HAP-1 (cell line): ENCODE results near the gene SPINDOC.
A peak's percentile ranks its signal among the peaks of the same experiment; 100 is the strongest.

Experiments used
- DNase-seq, 2 experiments: peaks; one replicate each; pipeline ENCODE4 v3.0.0-alpha.2; 2016 to 2020; ENCODE audit warnings: low spot score in 2 of 2
- H3K27me3 ChIP-seq: fragments of 250-450 bp; sonication (Bioruptor Pico); 2 replicates; pipeline ENCODE4 v1.5.1; 2020; ENCODE audit warnings: low read depth, mild to moderate bottlenecking, moderate library complexity
- H3K36me3 ChIP-seq: fragments of 250-450 bp; sonication (Bioruptor Pico); replicated peaks from 2 replicates; pipeline ENCODE4 v1.5.1; 2020; ENCODE audit warnings: mild to moderate bottlenecking
- H3K4me1 ChIP-seq: fragments of 250-450 bp; sonication (Bioruptor Pico); 2 replicates; pipeline ENCODE4 v1.5.1; 2020; ENCODE audit warnings: mild to moderate bottlenecking
- H3K4me3 ChIP-seq: fragments of 250-450 bp; sonication (Bioruptor Pico); 2 replicates; pipeline ENCODE4 v1.5.1; 2020; ENCODE audit warnings: mild to moderate bottlenecking, moderate library complexity
- H3K9me3 ChIP-seq: fragments of 250-450 bp; sonication (Bioruptor Pico); 2 replicates; pipeline ENCODE4 v1.5.1; 2020; ENCODE audit warnings: mild to moderate bottlenecking, moderate library complexity
- in situ Hi-C: fragments of 300-500 bp; cut with MboI; formaldehyde crosslinking; loops from 3 replicates; pipeline ENCODE4 v1.14.3; 2020; ENCODE audit warnings: low sequenced_read_pairs, inconsistent platforms, mixed read lengths

SPINDOC gene, protein sequence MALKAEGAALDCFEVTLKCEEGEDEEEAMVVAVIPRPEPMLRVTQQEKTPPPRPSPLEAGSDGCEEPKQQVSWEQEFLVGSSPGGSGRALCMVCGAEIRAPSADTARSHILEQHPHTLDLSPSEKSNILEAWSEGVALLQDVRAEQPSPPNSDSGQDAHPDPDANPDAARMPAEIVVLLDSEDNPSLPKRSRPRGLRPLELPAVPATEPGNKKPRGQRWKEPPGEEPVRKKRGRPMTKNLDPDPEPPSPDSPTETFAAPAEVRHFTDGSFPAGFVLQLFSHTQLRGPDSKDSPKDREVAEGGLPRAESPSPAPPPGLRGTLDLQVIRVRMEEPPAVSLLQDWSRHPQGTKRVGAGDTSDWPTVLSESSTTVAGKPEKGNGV

DNA sequence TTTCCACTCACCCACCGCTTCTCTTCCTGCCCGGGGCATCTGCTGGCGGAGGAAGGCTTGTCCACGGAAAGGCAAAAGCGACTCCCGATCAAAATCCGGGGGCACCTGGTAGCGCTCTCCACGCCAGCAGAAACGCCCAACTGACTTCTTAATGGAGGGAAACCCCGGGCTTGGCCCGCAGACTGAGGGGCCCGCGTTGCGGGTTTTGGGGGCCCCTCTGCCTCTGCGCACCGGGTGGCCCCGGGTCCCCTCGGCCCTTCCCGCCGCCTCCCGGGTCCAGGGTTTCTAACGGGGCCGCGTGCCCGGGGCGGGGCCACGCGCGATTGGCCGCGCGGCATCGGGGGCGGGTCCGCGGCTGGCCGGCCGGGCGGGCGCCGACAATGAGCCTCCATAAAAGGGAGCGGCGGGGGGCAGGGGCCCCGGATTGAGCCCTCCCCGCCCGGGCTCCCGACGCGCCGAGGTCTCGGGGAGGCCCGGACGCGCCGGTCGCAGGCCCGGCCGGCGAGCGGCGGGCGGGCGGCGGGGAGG, at the start of gene SPINDOC:
SPINDOC (plus strand) TSS at position 422 of the 528 bp plus-strand sequence. CDS start 231 bp downstream, outside the sequence.
- in situ Hi-C loops = no loop called here

DNA sequence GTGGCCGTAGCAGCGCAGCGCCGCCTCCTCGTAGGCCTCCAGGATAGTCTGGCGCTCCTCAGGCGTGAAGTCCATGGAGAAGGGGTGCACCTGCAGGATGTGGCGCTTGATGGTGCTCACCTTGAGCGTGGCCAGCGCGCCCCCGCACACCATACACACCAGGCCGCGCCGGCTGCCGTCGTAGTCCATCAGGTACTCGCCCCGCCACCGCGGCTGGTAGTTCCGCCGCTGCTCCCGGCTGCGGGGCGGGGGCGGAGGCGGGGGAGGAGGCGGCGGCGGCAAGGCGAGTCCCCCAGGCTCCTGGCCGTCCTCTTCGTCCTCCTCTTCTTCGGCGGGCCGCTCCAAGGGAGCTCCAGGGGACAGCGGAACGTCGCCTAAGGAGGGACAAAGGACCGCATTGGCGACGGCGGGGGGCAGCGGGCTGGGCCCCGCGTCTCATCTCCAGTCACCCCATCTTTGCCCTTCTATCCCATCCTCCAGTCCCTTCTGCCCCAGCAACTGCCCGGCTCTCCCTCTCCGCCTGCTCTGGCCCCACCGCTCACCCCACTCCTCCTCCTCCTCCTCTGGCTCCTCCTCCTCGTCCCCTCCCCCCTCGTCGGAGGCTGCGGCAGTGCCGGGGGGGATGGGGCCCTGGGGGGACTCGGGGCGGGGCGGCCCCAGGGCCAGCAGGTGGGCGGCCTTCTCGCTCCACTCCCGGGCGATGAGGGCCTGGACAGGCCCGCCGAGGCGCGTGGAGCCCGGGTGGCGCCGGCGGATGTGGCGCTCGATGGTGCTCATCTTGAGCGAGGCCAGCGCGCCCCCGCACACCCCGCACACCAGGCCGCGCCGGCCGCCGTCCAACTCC, 49.5 kb upstream of the SPINDOC start:
- H3K36me3 ChIP-seq = peaks cover 26% of the 10 kb centered on the region
- in situ Hi-C loops = no loop called here
- DNase-seq = no peak

More for the DNA sequence above, at the start of gene SPINDOC:
- DNase-seq = peak; percentile 71 to 88
- H3K36me3 ChIP-seq = peaks cover 30% of the 10 kb centered on the region
- no peaks in the 10 kb centered on the region for H3K9me3 ChIP-seq
- H3K4me3 ChIP-seq = peak within 1 kb of the TSS; percentile 77
- H3K4me1 ChIP-seq = peaks cover 12% of the 10 kb centered on the region
- no peaks in the 10 kb centered on the region for H3K27me3 ChIP-seq

DNA sequence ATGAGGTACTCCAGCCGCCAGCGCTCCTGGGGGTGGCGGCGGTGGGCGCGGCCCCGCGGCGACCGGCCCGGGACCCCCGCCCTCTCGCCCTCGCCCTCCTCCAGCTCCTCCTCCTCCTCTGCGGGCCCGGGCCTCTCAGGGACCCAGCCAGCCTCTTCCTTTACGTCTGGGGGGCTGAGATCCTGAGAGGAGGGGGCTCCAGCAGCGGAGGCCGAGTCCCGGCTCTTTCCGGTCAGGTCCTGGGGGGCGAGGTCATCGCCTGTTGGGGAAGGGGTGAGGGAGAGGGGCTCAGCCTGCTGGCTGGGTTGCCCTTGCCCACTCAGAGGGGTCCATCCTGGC, 48.9 kb upstream of the SPINDOC start:
- Histone ChIP-seq H3K4me1 (peaks cover 24% of the 10 kb centered on the region), H3K36me3 (peaks cover 20% of the 10 kb centered on the region), H3K9me3 (no peaks in the 10 kb centered on the region), H3K4me3 (no peak overlapping the region), H3K27me3 (no peaks in the 10 kb centered on the region)
- no peak for DNase-seq
- in situ Hi-C loops = no loop called here

More for the DNA sequence above, 49.5 kb upstream of the SPINDOC start:
- Histone ChIP-seq H3K4me3 (no peak overlapping the region), H3K4me1 (peaks cover 24% of the 10 kb centered on the region), H3K27me3 (no peaks in the 10 kb centered on the region), H3K9me3 (no peaks in the 10 kb centered on the region)

DNA sequence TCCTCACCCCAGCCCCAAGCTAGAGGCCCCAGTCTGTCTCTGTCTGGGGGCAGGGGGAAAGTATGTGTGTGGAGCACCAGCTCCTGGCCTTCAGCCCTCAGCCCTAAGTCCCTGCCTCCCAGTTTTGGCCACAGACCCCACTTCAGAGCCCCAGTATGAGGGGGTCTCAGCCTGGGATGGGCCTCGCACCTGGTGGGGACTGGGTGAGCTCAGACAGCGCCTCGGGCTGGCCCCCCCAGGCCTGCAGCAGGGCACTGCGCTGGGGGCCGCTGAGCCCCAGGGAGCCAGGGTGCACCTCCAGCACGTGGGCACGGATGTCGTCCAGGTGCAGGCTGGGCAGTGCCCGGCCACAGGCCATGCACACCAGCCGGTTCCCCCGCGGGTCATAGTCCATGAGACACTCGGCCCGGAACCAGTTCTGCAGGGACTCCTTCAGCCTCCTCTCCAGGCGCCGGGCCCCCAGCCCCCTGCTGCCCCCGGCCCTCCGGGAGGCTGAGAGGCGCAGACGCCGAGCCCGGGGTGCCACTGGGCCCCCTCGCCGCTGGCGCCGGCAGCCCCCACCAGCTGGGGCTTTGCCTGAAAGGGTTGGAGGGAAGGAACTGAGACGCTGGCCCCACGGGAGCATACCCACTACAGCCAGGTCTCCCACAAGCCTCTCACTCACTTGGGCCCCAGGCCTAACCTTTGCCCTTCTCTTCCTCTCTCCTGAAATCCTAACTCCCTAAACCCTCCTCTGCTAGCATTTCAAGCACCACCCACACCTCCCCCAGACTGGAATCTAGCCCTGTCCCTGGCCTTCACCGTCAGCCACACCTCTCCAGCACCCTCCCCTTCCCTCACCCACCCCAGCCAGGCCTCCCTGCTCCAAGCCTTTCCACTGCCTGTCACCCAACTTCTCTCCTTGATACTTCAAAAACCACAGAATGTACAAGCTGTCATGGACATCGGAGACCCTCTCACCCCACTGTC, 48.3 kb upstream of the SPINDOC start:
- in situ Hi-C loops = loop anchor here (5.0 kb wide), 1 partner anchor 52 kb away; no protein-coding TSS in a partner anchor
- Histone ChIP-seq H3K4me1 (peaks cover 24% of the 10 kb centered on the region), H3K9me3 (no peaks in the 10 kb centered on the region), H3K4me3 (no peak overlapping the region), H3K27me3 (no peaks in the 10 kb centered on the region), H3K36me3 (peaks cover 20% of the 10 kb centered on the region)
- DNase-seq = no peak

DNA sequence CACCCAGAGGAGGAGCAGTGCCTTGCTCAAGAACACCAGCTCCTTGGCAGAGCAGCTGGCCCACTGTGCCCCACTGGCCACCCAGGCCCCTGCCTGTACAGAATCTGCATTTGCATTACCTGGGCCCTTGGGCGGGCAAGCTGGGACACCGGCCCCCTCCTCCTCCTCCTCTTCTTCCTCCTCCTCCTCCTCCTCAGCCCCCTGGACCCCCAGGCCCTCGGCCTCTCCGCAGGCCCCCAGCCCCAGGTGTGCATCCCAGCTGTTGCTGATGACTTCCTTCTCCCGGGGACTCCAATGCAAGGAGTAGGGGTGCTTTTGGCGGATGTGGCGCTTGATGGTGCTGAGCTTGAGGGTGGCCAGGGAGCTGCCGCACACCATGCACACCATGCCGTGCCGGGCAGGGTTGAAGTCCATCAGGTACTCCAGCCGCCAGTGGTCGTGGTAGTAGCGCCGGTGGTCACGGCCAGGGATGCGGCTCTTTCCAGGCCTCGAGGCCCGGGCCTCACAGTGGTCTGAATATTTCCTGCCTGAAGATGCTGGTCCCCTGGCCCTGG, 47.5 kb upstream of the SPINDOC start:
- DNase-seq = no peak
- peaks cover 14% of the 10 kb centered on the region for H3K36me3 ChIP-seq
- H3K4me1 ChIP-seq = peaks cover 24% of the 10 kb centered on the region
- no peak overlapping the region for H3K4me3 ChIP-seq
- in situ Hi-C loops = loop anchor here (5.0 kb wide), 1 partner anchor 52 kb away; no protein-coding TSS in a partner anchor
- no peaks in the 10 kb centered on the region for H3K27me3 ChIP-seq
- H3K9me3 ChIP-seq = no peaks in the 10 kb centered on the region

DNA sequence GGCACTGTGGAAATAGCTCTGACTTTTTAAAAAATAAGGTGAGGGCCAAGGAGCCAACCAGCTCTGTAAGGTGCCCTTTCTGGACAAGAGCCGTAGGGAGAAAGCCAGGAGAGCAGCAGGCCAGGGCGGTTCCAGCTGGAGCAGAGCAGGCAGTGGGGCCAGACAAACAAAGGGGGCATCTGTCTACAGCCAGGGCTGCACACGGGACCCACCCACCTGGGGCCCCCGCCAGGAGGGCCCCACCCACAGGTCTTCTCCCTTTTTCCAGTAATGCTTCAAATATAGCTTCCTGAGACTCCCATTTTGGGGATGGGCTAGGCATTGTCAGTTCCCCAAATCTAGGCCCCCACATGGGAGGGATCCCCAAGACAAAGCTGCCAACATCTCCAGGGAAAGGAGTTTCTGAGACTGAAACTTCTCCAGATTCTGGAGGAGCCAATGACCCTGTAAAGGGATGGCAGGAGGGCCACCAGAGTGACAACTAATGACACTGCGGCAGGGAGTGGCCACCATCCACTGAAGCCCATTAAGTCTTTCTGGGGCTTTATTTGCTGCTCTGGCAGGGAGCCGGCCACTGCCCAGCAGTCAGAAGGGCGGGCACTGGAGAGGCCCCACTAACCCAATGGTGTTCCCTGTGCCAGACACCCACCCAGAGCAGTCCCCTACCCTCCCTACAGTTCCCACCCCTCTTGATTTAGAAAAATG, 46.6 kb upstream of the SPINDOC start:
- peak overlapping the region; percentile 61 for H3K4me3 ChIP-seq
- H3K27me3 ChIP-seq = no peaks in the 10 kb centered on the region
- H3K4me1 ChIP-seq = peaks cover 23% of the 10 kb centered on the region
- no peak for DNase-seq
- H3K36me3 ChIP-seq = peaks cover 8% of the 10 kb centered on the region
- in situ Hi-C loops = loop anchor here (5.0 kb wide), 1 partner anchor 51 kb away; no protein-coding TSS in a partner anchor
- no peaks in the 10 kb centered on the region for H3K9me3 ChIP-seq

DNA sequence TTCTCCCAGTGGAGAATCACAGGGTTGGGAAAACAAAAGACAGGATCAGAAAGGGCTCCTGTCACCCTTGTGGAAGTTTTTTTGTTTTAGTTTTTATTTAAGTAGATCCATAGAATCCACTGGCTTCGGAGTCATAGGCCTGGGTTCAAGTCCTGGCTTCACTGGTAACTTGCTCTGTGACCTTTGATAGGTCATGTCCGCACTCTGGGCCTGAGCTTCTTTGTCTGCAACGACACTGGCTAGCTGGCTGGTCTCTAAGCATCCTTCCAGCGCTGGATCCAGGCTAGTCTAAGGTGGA, 46.0 kb upstream of the SPINDOC start:
- DNase-seq = no peak
- Histone ChIP-seq H3K4me3 (peak overlapping the region; percentile 61), H3K36me3 (peaks cover 8% of the 10 kb centered on the region), H3K9me3 (no peaks in the 10 kb centered on the region), H3K4me1 (peaks cover 17% of the 10 kb centered on the region), H3K27me3 (no peaks in the 10 kb centered on the region)
- in situ Hi-C loops = loop anchor here (5.0 kb wide), 1 partner anchor 50 kb away; no protein-coding TSS in a partner anchor

DNA sequence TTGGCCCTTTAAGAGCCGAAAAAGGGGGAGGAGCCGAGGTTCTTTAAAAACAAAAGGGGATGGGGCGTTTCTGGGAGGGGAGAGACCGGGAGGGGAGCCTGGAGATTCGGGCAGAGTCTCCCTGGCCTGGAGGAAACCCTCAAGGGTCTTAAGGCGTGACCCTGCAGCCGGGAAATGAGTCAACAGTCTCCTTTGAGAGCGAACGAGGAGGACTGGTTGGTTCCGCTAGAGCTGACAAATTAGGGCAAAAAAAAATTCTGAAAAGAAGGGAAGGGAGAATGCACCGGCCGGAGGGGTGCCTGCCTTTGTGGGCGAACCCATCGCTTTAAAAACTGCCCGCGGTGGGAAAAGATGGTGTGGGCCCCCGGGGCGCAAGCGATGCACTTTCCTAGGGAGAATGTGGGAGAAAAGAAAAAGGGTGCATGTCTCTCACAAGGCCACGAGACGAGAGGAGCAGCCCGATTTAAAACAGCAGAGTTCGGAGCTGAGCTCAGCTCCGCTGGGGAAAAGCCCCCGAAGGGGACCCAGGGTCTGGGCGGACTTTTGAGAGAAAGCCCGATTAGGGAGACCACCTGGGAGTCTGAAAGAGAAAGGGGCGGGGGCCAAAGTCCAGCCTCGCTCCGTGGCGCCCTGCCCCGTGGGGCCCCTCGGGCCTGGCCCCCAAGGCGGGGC, 45.6 kb upstream of the SPINDOC start:
- Histone ChIP-seq H3K36me3 (peaks cover 8% of the 10 kb centered on the region), H3K27me3 (no peaks in the 10 kb centered on the region), H3K9me3 (no peaks in the 10 kb centered on the region), H3K4me3 (peak overlapping the region; percentile 61), H3K4me1 (peaks cover 13% of the 10 kb centered on the region)
- in situ Hi-C loops = loop anchor here (5.0 kb wide), 1 partner anchor 50 kb away; no protein-coding TSS in a partner anchor
- peak; percentile 80 to 91 for DNase-seq

DNA sequence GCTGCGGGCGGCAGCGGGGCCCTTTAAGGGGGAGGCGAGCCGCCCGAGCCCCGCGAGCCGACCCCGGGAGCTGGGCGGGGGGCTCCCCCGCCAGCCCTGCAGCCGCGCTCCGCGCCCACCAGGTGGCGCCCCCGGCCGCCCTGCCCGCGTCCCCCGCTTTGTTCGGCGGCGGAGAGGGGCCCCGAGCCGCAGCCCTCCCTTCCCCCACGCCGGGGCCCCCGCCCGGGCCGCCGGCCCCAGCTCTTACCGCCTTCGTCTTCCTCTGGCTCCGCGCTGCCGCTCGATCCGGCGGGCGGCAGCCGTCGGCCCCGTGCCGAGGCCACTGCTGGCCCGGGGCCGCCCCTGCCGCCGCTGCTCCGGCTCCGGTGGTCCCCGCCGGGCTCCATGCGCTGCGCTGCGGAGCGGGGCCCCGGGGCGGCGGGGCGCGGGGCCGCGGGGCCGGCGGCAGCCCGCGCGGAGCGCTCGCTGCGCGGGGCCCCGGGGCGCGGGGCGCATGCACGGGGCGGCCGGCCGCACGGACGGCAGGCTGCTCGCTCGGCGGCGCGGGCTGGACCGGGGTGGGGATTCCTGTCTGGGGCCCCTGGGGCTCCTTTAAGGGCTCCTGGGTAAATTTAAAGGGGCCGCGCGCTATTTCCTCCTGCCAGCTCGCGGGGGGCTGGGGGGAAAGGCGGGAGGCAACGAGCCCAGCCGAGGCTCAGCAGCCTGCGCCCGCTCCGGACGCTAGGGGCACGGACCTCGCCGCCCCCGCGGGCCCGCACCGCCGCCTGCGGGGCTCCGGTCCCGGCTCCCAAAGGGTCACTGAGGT, 44.8 kb upstream of the SPINDOC start, which contains the start of gene ZFTA:
ZFTA (minus strand) TSS at position 539 of the 805 bp plus-strand sequence; CDS start at position 386, 153 bp downstream.
- Histone ChIP-seq H3K4me3 (peak within 1 kb of the TSS; percentile 61), H3K9me3 (no peaks in the 10 kb centered on the region), H3K4me1 (peaks cover 10% of the 10 kb centered on the region), H3K36me3 (peaks cover 4% of the 10 kb centered on the region; the same call in 1 of the 2 replicates), H3K27me3 (no peaks in the 10 kb centered on the region)
- in situ Hi-C loops = loop anchor here (5.0 kb wide), 1 partner anchor 49 kb away; no protein-coding TSS in a partner anchor
- peak; percentile 64 to 82 for DNase-seq

DNA sequence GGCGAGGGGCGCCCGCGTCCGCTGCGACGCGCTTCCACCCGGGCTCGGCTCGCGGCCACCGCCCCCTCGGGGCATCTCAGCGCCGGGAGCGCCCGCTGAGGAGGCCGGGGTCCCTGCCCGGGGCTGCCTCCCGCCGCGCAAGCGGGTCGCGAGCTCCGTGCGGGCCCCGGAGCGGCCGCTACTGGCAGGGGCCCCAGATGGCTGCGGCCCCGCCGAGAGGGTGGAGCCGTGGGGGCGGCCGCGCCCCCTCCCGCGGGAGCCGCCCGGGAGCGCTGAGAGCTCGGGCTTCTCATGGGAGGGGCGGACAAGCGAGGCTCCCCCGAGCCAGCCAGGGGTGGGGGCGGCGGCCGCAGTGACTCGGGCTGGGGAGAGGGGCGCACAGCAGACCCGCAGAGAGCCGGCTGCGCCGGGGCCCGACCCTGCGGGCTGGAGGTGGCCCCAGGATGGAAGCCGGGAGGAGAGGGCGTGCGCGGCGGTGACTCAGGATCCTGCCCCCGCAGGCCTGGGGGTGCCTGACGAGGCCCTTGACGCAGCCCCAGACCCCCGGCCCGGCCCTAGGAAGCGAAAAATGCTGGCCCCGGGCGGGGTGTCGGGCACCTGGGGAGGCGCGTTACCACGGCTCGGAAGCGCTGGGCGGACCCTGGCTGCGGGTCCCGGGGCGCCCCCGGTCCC, 44.1 kb upstream of the SPINDOC start:
- in situ Hi-C loops = loop anchor here (5.0 kb wide), 1 partner anchor 48 kb away; no protein-coding TSS in a partner anchor
- Histone ChIP-seq H3K4me3 (peak overlapping the region; percentile 42), H3K27me3 (no peaks in the 10 kb centered on the region), H3K4me1 (peaks cover 10% of the 10 kb centered on the region), H3K36me3 (peaks cover 4% of the 10 kb centered on the region; the same call in 1 of the 2 replicates), H3K9me3 (no peaks in the 10 kb centered on the region)
- peak in 1 of 2 experiments; percentile 53 for DNase-seq
